Stimulated activated CD8-positive, alpha-beta memory T cell treated with anti-CD3 and anti-CD28 coated beads, Interleukin-7, amount 100 ng/mL, for 1 hour (primary cell): ENCODE data around the gene PROS1.
"Not testable (repeated sequence)": the region's sequence is repeated elsewhere in the genome, so short reads cannot be mapped to it uniquely, and the experiment has no call there.

Source experiments
- DNase-seq, 2 donors: peaks; one replicate each; pipeline ENCODE4 v3.0.0-alpha.2; 2020; ENCODE audit warnings: low read depth in 2 of 2

The PROS1 gene

DNA sequence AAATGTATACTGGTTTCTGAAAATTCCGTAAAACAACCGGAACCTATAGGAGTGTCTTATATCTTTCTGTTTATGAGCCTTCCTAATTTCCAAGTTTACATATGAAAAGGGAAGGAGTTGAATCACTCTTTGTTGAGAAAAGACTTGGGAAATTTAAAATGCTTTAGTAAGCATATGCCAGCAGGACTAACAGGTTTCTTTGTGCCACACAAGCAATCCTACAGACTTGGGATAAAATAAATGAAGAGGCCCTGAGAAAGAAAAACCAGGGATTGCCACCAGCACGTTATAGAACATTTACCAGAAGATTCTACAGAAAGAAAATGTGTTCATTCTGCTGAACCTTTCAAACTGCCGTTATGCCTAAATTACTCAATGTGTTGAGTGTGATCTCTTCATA is 96.3 kb downstream of the PROS1 start:
- DNase-seq = not testable (repeated sequence)

DNA sequence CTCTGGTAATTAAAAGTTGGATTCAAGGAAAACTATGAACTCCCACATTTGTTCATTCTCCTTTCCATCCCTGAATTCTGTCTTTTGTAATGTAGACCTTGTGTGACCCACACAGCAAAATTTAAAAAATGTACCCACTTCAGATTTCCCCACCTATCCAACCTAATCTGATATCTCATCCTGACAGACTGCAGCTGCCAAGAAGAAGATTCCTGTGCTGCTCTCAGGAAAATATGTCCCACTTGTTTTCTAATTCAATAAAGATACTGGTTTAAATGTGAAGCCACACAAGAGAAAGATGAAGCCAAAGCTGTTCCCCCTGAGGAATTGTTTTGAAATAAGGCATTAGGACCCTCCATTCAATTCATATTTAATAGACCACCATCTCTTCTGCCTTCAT is 100.3 kb downstream of the PROS1 start:
- DNase-seq = not testable (repeated sequence)

DNA sequence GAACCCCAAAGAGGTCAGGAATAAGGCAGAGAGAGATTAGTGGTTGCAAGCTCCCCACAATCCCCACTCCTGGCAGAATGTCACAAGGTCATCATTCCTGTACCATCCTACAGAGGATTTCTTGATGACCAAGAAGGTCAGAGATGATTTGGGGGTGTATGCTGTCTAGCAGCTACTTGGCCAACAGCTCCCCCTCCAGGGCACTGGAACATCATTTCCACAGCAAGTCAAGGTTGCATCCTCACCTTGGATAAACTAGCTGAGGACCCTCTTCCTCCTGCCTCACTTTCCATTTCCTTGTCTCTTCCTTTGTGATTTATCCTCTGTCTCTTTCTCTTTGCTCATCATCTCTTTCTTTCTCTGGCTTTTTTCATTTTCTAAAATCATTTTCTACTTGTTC is 106.3 kb downstream of the PROS1 start:
- no peak for DNase-seq

GRCh38 chr3:93861017-93861416 is 112.7 kb downstream of the PROS1 start:
- DNase-seq = no peak

DNA sequence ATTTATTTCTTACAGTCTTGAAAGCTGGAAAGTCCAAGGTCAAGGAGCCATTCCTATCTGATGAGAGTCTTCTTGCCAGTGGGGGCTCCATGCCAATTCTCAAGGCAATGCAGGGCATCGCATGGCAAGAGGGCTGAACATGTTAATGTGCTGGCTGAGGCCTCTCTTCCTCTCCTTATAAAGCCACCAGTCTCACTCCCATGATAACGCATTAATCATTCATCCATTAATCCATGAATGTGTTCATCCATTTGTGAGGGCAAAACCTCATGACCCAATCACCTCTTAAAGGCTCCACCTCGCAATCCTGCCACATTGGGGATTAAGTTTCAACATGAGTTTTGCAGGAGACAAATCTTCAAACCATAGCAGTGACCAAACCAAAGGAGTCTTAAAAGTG is 118.3 kb downstream of the PROS1 start:
- DNase-seq = no peak

GRCh38 chr3:93852228-93852627 is 121.5 kb downstream of the PROS1 start:
- DNase-seq = not testable (repeated sequence)

GRCh38 chr3:93843981-93844380 is 129.7 kb downstream of the PROS1 start:
- no peak for DNase-seq

DNA sequence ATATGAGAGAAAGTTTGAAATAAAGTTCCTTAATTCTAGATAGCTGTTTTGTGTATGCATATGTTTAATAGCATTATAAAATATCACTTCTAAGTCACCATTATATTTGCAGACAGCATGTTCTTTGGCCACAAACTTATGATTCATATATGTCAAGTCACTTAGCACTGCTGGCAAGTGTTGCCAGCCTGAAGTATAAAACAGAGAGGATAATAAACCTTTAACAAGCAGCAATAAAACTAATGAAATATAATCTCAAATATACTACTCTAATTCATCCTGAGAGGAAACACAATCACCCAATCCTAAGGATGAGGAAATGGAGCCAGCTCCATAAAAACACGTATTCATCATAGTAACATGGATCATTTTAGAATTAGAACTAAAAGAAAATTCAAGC is 134.5 kb downstream of the PROS1 start:
- DNase-seq = not testable (repeated sequence)
